ENCODE measurements around the gene ZNF483. TPM values are rescaled to one million over a fixed set of nuclear protein-coding genes. Genes with fewer than 3 reads are reported as not detected.
"Not testable (repeated sequence)": the region's sequence is repeated elsewhere in the genome, so short reads cannot be mapped to it uniquely, and the experiment has no call there.

ZNF483 gene
- total RNA-seq, result 1.7 and 2.7 TPM in 2 replicates

- DNase-seq (ENCODE audit: extremely low read depth, low read depth, low spot score), result no peak
Observed at GRCh38 chr9:111525056-111525977, at the start of gene ZNF483. TSS of gene ZNF483 (plus strand) at chr9:111525179. CDS start at chr9:111527396, 2,217 bp downstream.

GRCh38 chr9:111475195-111475594 is 49.8 kb upstream of the ZNF483 start:
- DNase-seq (ENCODE audit: extremely low read depth, low read depth, low spot score), result no peak

DNA sequence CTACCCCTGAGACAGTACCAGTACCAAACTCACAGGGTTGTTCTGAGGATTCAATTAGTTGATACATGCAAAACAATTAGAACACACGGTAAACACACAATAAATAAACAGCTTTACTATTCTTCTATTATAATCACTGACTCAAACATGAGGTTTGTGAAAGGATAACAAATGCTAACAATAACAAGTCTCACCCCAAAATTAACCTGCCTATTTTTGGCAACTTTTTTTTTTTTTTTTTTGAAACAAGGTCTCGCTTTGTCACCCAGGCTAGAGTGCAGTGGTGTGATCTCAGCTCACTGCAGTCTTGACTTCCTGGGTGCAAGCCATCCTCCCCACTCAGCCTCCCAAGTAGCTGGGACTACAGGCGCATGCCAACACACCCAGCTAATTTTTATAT is 47.3 kb upstream of the ZNF483 start:
- DNase-seq (ENCODE audit: extremely low read depth, low read depth, low spot score), result no peak

DNA sequence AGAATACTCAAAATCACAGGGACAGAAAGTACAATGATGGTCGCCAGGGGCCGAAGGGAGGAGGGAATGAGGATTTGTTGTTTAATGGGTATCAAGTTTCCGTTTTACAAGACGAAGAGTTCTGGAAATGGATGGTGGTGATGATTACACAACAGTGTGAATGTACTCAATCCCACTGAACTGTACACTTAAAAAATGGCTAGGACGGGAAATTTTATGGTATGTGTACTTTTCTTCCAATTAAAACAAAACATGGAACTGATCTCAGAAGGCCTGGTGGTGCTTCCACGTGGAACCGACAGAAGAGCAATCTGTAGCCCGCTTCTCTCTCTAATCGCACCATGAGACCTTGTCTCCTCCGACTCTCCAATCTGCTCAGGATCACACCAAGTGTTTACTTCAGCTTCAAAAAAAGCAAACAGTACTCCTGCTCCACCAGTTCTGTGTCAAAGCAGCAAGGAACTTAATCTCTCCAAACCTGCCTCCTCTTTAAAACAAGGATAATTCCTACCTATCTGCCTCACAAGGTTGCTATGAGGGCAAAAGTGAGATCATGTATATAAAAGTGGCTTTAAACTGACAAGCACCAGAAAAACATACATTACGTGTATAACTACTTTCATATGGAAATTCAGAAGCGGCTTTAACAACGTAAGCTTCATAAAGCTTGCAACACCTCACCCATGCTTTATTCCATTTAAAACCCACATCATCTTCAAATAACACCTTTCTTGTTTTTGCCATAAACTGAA is 42.9 kb upstream of the ZNF483 start:
- no peak for DNase-seq (ENCODE audit: extremely low read depth, low read depth, low spot score)

DNA sequence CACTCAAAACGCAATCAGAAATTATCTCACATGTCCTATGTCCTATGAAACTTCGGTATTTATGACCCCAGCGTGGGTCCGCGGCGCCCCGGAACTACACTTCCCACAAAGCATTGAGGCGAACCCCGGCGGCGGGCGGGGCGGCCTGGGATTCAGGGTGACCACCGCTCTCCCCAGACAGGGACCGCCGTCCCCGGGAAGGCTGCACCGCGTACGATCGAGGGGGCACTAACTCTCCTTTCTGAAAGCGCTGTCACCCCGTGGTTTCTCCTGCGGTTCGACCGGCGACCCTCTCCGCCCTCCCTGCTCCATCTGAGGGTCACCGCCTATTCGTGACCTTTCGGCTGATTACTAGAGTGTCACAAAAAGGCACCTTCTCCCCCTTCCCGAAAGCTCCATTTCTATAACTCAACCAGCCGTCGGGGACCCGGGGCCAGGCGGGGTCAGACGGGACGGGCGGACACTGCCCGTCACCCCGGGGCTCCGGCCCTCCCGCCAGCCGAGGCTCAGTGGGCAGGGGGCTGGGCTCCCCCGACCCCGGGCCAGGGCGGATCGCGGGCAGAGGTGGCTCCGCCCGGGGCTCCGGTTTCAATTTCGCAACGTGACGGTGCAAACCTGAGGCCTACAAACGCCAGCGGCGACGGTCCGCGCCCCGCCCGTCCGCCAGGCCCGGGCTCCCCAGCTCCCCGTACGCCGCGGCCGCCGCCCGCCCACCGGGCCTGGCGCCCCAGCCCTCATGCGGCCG is 42.1 kb upstream of the ZNF483 start:
- no peak for DNase-seq (ENCODE audit: extremely low read depth, low read depth, low spot score)

DNA sequence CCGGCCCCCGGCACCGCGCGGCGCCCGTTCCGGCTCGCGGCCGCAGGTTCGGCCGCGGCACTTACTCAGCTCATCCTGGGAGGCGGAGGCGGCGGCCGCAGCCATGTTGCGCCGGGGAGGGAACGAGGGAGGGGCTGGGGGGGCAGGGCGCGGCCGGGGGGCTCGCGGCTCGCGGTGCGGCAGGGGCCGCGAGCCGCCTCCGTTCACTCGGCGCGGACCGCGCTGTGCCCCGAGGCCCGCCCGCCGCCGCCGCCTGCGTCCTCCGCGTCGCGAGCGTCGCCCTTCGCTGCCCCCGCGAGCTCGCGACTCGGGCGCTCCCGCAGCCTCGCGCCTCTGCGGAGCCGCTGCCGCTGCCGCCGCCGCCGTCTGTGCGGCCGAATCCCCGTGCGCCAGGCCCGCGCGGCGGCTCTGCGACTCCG is 41.5 kb upstream of the ZNF483 start:
- DNase-seq (ENCODE audit: extremely low read depth, low read depth, low spot score), result no peak

DNA sequence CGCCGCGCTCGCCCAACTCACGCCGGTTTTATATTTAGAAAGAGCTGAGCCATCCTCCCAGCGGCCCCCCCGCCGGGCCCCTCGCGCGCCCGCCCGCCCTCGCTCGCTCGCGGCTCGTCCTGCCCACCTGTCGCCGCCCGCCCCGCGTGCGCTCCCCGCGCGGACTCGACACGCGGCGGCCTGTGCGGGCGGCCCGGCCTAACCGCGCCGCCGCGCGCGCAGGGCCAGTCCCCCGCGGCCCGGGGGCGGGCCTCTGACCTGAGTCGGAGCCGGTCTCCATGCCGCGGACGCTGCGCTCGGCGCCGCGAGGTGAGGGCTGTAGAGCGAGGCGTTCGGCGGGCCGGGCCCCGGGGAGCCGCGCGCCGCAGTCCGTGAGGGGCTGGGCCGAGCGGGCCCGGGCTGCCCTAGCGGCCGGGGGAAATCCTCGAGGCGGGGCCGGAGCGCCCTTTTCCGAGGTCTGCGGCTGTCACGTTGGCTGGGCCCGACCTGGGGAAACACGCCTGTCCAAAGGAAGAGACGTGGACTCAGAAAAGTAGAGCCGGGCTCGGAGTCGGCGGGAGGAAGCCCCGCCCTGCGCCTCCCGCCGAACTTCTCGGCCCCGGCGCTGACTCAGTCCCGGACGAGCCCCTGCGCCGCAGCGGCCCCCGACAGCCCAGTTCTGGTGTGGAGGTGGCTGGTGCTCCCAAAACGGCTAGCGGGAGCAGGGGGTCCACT is 41.0 kb upstream of the ZNF483 start, which contains the start of gene ECPAS:
TSS of gene ECPAS (minus strand) at position 526 of the 714 bp plus-strand sequence. CDS start 11,465 bp downstream, outside the sequence.
- no peak for DNase-seq (ENCODE audit: extremely low read depth, low read depth, low spot score)

DNA sequence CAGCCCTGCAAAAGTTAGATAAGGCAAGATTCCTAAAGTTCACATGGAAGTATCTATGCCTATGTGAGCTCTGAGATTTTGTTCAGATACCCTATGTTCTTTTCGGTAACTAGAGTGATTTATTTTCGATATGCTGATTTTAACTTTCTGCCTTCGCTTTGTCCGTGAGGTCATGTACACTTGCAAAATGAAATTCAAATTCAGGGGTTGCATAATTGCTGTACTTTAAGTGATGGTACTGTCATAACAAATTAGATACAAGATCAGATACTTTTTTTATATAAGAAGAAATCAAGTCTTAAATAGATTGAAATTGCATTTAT is 40.4 kb upstream of the ZNF483 start:
- no peak for DNase-seq (ENCODE audit: extremely low read depth, low read depth, low spot score)

DNA sequence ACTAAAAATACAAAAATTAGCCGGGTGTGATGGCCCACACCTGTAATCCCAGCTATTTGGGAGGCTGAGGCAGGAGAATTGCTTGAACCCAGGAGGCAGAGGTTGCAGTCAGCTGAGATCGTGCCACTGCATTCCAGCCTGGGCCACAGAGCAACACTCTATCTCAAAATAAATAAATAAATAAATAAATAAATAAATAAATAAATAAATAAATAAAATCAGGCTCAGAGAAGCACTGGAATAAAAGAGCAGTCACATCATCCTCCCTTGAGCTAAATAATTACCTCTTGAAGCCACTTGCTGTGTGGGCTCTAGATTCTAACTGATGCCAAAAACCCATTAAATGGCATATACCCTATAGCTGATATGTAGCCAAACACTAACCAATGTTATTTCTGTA is 27.8 kb upstream of the ZNF483 start:
- DNase-seq (ENCODE audit: extremely low read depth, low read depth, low spot score), result not testable (repeated sequence)

DNA sequence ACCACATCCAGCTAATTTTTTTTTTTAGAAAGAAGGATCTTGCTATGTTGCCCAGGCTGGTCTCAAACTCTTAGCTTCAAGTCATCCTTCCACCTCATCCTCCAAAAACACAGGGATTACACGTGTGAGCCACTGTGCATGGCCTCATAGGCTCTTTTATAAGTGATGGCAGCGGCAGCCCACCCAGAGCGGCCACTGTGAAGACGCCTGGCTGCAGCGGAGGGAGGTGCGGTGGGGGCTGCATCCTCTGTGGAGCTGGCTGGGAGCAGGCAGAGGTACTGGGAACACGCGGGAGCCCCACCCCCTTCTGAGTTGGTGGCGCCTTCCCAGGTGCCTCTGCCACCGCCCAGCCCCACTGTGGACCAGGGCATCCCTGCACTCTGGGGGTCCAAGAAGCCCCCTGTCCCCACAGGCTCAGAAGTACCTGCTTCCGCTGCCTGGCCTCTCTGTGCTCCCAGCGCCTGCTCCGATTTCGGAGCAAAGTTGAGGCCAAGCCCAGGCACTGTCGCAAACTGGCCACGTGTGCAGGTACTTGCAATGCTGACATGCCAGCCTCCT is 23.9 kb upstream of the ZNF483 start:
- DNase-seq (ENCODE audit: extremely low read depth, low read depth, low spot score), result no peak

- DNase-seq (ENCODE audit: extremely low read depth, low read depth, low spot score), result no peak
Observed at GRCh38 chr9:111501648-111502047, 23.3 kb upstream of the ZNF483 start.

DNA sequence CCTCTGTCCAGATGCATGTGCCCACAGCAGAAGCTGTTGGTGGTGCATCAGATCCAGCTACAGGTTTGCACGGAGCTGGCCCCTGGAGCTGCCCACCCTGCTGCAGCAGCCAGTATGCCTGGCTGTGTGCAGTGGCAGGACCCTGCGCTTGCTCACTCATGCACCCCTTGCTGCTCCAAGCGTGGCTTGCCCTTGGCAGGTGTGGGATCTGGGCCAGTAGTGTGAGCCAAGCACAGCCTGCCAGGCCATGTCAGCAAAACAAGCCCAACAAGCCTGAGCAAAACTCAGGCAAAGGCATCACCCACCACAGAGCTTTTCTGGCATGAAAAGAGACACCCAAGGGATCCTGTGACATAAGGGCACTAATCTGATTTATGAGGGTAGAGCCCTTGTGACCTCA is 22.5 kb upstream of the ZNF483 start:
- no peak for DNase-seq (ENCODE audit: extremely low read depth, low read depth, low spot score)

DNA sequence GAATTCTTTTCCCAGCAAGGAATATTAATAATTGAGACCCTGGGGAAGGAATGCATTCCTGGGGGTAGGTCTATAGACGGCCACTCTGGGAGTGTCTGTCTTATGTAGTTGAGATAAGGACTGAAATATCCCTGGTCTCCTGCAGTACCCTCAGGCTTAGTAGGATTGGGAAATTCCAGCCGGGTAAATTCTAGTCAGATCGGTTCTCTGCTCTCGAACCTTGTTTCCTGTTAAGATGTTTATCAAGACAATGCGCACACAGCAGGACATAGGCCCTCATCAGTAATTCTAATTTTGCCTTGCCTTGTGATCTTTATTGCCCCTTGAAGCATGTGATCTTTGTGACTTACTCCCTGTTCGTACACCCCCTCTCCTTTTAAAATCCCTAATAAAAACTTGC is 13.4 kb upstream of the ZNF483 start:
- DNase-seq (ENCODE audit: extremely low read depth, low read depth, low spot score), result not testable (repeated sequence)

DNA sequence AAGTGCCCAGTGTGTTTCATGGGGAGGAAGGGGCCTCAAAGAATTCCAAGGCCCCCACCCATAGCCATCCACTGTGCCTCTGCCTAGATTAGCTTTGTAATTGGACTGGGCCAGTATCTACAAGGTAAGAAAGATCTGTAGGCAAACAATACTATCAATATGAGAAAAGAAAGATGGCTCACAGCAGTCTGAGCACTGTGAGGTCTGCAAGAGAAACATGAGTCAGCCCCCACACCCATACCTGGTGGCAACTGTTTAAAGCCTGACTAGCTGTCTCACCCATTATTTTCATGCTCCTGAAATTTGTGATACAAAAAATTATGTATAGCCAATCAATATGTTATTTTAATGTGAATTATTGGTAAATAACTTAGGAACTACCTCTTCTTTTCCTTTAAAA is 10.0 kb upstream of the ZNF483 start:
- DNase-seq (ENCODE audit: extremely low read depth, low read depth, low spot score), result no peak

GRCh38 chr9:111516061-111516465 is 8.9 kb upstream of the ZNF483 start:
- no peak for DNase-seq (ENCODE audit: extremely low read depth, low read depth, low spot score)

GRCh38 chr9:111524731-111525055 is 286 bp upstream of the ZNF483 start:
- no peak for DNase-seq (ENCODE audit: extremely low read depth, low read depth, low spot score)

DNA sequence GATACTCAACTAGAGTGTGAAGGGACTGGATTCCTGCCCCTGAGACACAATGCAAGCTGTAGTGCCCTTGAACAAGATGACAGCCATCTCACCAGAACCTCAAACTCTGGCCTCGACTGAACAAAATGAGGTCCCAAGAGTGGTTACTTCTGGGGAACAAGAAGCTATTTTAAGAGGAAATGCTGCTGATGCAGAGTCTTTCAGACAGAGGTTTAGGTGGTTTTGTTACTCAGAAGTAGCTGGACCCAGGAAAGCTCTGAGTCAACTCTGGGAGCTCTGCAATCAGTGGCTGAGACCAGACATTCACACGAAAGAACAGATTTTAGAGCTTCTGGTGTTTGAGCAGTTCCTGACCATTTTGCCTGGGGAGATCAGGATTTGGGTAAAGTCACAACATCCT is 2.4 kb downstream of the ZNF483 start:
- DNase-seq (ENCODE audit: extremely low read depth, low read depth, low spot score), result no peak

DNA sequence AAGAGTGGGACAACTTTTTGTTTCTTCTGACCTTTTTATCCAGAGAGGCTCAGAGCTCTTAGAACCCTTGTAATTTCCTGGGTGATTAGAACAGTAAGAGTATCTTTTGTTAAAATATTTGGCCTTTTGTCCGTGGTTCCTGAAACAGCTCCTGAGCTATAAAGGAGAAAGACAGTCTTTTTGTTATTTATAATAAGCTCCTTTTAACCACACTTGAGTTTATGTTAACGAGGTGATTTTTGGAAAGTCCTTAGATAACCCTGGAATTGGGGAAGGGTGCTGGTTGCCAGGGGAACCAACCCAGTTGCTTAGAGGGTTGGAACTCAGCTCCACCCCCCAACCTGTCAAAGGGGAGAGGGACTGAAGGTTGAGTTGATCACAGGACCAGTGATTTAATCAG is 4.8 kb downstream of the ZNF483 start:
- no peak for DNase-seq (ENCODE audit: extremely low read depth, low read depth, low spot score)

- no peak for DNase-seq (ENCODE audit: extremely low read depth, low read depth, low spot score)
Observed at GRCh38 chr9:111531716-111532115, 6.7 kb downstream of the ZNF483 start.

GRCh38 chr9:111533099-111533790 is 8.3 kb downstream of the ZNF483 start:
- DNase-seq (ENCODE audit: extremely low read depth, low read depth, low spot score), result no peak

All from glomerular endothelial cell (primary cell).